H1 (cell line): Measurements from ENCODE around the gene ZFYVE1. TPM values are rescaled to one million over a fixed set of nuclear protein-coding genes. Genes with fewer than 3 reads are reported as not detected.

Experiments
- CTCF ChIA-PET: fragments of 300-600 bp; sonication (Branson Sonifier 250); formaldehyde crosslinking; loops from one replicate; lab custom pipeline; 2021; ENCODE audit not compliant: partially characterized antibody; lab: Charles Lee
- POLR2A ChIA-PET: fragments of 300-600 bp; sonication (Branson Sonifier 250); formaldehyde crosslinking; loops from one replicate; lab custom pipeline; 2021; ENCODE audit warnings: inconsistent platforms; ENCODE audit not compliant: partially characterized antibody; lab: Charles Lee
- DNase-seq, 2 experiments: peaks; one replicate each; pipeline versions ENCODE4 v3.0.0 to v3.0.0-alpha.2; 2010 to 2022; ENCODE audit warnings: low spot score in 2 of 2, low read depth in 1 of 2, mixed read lengths in 1 of 2
- FAIRE-seq: peaks from 2 replicates; lab custom pipeline; 2011; peaks lifted over from hg19 to GRCh38; lab: Jason Lieb, UNC
- H2AFZ ChIP-seq: 2 replicates; pipeline ENCODE4 v1.8.1; 2012; ENCODE audit warnings: low read length, inconsistent platforms
- H2AK5ac ChIP-seq: 2 replicates; pipeline ENCODE4 v1.6.1; 2013; ENCODE audit warnings: low read depth, low read length
- H2BK120ac ChIP-seq: replicated peaks from 2 replicates; pipeline ENCODE3; 2013; ENCODE audit warnings: low read depth, low read length, inconsistent platforms
- H2BK12ac ChIP-seq: 2 replicates; pipeline ENCODE4 v1.6.1; 2013; ENCODE audit warnings: low read depth, low read length
- H2BK15ac ChIP-seq: 2 replicates; pipeline ENCODE4 v1.6.1; 2013; ENCODE audit warnings: low read length
- H2BK20ac ChIP-seq: 2 replicates; pipeline ENCODE4 v1.6.1; 2013; ENCODE audit warnings: low read length
- H2BK5ac ChIP-seq: 2 replicates; pipeline ENCODE4 v1.6.1; 2013; ENCODE audit warnings: low read depth, low read length
- H3K14ac ChIP-seq: 2 replicates; pipeline ENCODE4 v1.6.1; 2013; ENCODE audit warnings: inconsistent platforms; ENCODE audit not compliant: insufficient read length
- H3K18ac ChIP-seq: 2 replicates; pipeline ENCODE4 v1.6.1; 2013; ENCODE audit warnings: low read length; ENCODE audit errors: extremely low read depth
- H3K23ac ChIP-seq: 2 replicates; pipeline ENCODE4 v1.6.1; 2013; ENCODE audit warnings: inconsistent platforms; ENCODE audit not compliant: insufficient read length
- H3K23me2 ChIP-seq: 2 replicates; pipeline ENCODE4 v1.6.1; 2013; ENCODE audit warnings: low read depth, low read length
- H3K27ac ChIP-seq: 2 replicates; pipeline ENCODE4 v1.6.1; 2011; ENCODE audit warnings: low read depth, low read length, inconsistent platforms
- H3K27me3 ChIP-seq, 4 experiments: replicated peaks in 1 of 4; 1 replicate in 1 of 4; 2 replicates in 3 of 4; pipeline versions ENCODE4 v1.6.1 to v1.8.1; 2011 to 2013; ENCODE audit warnings: low read length in 3 of 4, mild to moderate bottlenecking in 3 of 4, inconsistent platforms in 2 of 4, mixed read lengths in 2 of 4, moderate library complexity in 1 of 4; ENCODE audit not compliant: control insufficient read depth in 3 of 4, insufficient read depth in 3 of 4; ENCODE audit errors: extremely low read depth in 1 of 4
- H3K36me3 ChIP-seq, 4 experiments: 2 replicates each; pipeline versions ENCODE4 v1.6.1 to v1.8.1; 2011 to 2013; ENCODE audit warnings: mild to moderate bottlenecking in 4 of 4, low read length in 3 of 4, moderate library complexity in 2 of 4, control low read depth in 1 of 4, inconsistent platforms in 1 of 4; ENCODE audit not compliant: insufficient read depth in 4 of 4, control insufficient read depth in 2 of 4
- H3K4ac ChIP-seq: replicated peaks from 2 replicates; pipeline ENCODE3; 2013; ENCODE audit warnings: low read length, low read depth, mixed read lengths, inconsistent platforms; ENCODE audit not compliant: insufficient read length
- H3K4me1 ChIP-seq, 4 experiments: replicated peaks in 1 of 4; 1 replicate in 1 of 4; 2 replicates in 3 of 4; pipeline versions ENCODE4 v1.6.1 to v1.8.1; 2011 to 2013; ENCODE audit warnings: low read length in 3 of 4, inconsistent platforms in 2 of 4, mixed read lengths in 1 of 4; ENCODE audit not compliant: insufficient read depth in 4 of 4, control insufficient read depth in 3 of 4
- H3K4me2 ChIP-seq, 2 experiments: 2 replicates each; pipeline versions ENCODE4 v1.6.1 to v1.8.1; 2011 to 2013; ENCODE audit warnings: low read depth in 2 of 2, low read length in 2 of 2, control low read depth in 1 of 2, inconsistent platforms in 1 of 2, mild to moderate bottlenecking in 1 of 2; ENCODE audit not compliant: insufficient read depth in 1 of 2
- H3K4me3 ChIP-seq, 4 experiments: fragments of 200-600, 300-600 bp in 1 of 4; sonication (generic), shearing (Covaris generic), sonication (Bioruptor Twin) in 1 of 4; 2 replicates each; pipeline versions ENCODE4 v1.5.1 to v1.8.1; 2011 to 2016; ENCODE audit warnings: low read length in 4 of 4, low read depth in 3 of 4, control low read depth in 2 of 4, inconsistent platforms in 2 of 4, mild to moderate bottlenecking in 2 of 4, mixed read lengths in 1 of 4, moderate library complexity in 1 of 4; ENCODE audit not compliant: insufficient read depth in 2 of 4; ENCODE audit errors: extremely low read depth in 1 of 4
- H3K56ac ChIP-seq: replicated peaks from 2 replicates; pipeline ENCODE3; 2013; ENCODE audit warnings: low read depth, mild to moderate bottlenecking, mixed read lengths, low read length, inconsistent platforms; ENCODE audit not compliant: insufficient read length
- H3K79me1 ChIP-seq: 2 replicates; pipeline ENCODE4 v1.6.1; 2013; ENCODE audit warnings: low read depth, low read length, control low read depth
- H3K79me2 ChIP-seq, 2 experiments: 2 replicates each; pipeline versions ENCODE4 v1.6.1 to v1.8.1; 2012 to 2013; ENCODE audit warnings: low read length in 2 of 2, mild to moderate bottlenecking in 2 of 2, inconsistent platforms in 1 of 2; ENCODE audit not compliant: insufficient read depth in 2 of 2, control insufficient read depth in 1 of 2
- H3K9ac ChIP-seq, 4 experiments: replicated peaks in 1 of 4; 1 replicate in 1 of 4; 2 replicates in 3 of 4; pipeline versions ENCODE4 v1.6.1 to v1.8.1; 2011 to 2013; ENCODE audit warnings: low read depth in 3 of 4, low read length in 3 of 4, control low read depth in 2 of 4, mild to moderate bottlenecking in 2 of 4, moderate library complexity in 2 of 4, inconsistent platforms in 1 of 4; ENCODE audit errors: extremely low read depth in 1 of 4
- H3K9me3 ChIP-seq, 2 experiments: 2 replicates each; pipeline versions ENCODE4 v1.6.1 to v1.8.1; 2012 to 2013; ENCODE audit warnings: mild to moderate bottlenecking in 2 of 2, moderate library complexity in 2 of 2, control low read depth in 1 of 2, inconsistent platforms in 1 of 2, low read depth in 1 of 2, low read length in 1 of 2, mixed read lengths in 1 of 2; ENCODE audit not compliant: insufficient read depth in 2 of 2
- H4K20me1 ChIP-seq, 2 experiments: replicated peaks in 1 of 2; 2 replicates each; pipeline versions ENCODE3 to v1.8.1; 2011 to 2013; ENCODE audit warnings: inconsistent platforms in 2 of 2, low read length in 2 of 2, mild to moderate bottlenecking in 1 of 2; ENCODE audit not compliant: insufficient read depth in 2 of 2, control insufficient read depth in 1 of 2
- H4K5ac ChIP-seq: 2 replicates; pipeline ENCODE4 v1.6.1; 2013; ENCODE audit warnings: low read length, low read depth, mixed read lengths, inconsistent platforms; ENCODE audit not compliant: insufficient read length
- H4K8ac ChIP-seq: 2 replicates; pipeline ENCODE4 v1.8.0; 2013; ENCODE audit warnings: mild to moderate bottlenecking, moderate library complexity, low read length, inconsistent platforms; ENCODE audit not compliant: insufficient read depth; ENCODE audit errors: extremely low read depth
- H4K91ac ChIP-seq: replicated peaks from 2 replicates; pipeline ENCODE3; 2013; ENCODE audit warnings: low read length, mixed read lengths, inconsistent platforms; ENCODE audit not compliant: insufficient read length
- CTCF ChIP-seq, 3 experiments: IDR thresholded peaks; 1 replicate in 2 of 3; 2 replicates in 1 of 3; pipeline versions ENCODE4 v1.5.1 to v1.6.1; 2011; ENCODE audit warnings: low read length in 3 of 3, mild to moderate bottlenecking in 3 of 3, inconsistent platforms in 2 of 3, low read depth in 1 of 3, moderate library complexity in 1 of 3; ENCODE audit not compliant: insufficient read depth in 1 of 3; ENCODE audit errors: control extremely low read depth in 1 of 3
- KDM1A ChIP-seq: fragments of 200-600, 300-600 bp; sonication (generic); IDR thresholded peaks from 2 replicates; pipeline ENCODE4 v1.7.1; 2016; ENCODE audit warnings: mild to moderate bottlenecking, low read length, borderline replicate concordance
- RAD21 ChIP-seq, 2 experiments: IDR thresholded peaks in 1 of 2; conservative IDR thresholded peaks in 1 of 2; 2 replicates each; pipeline ENCODE4 v1.6.1; 2011; ENCODE audit warnings: low read depth in 2 of 2, low read length in 2 of 2, improper control_type of control experiment in 1 of 2, inconsistent platforms in 1 of 2, mild to moderate bottlenecking in 1 of 2, moderate library complexity in 1 of 2
- WGBS, 2 experiments: shearing (Covaris generic) in 1 of 2; methylation state at CpG; one replicate each; pipeline versions ENCODE4 v1.1.6 to v1.1.7; 2013 to 2015; ENCODE audit warnings: low lambda C conversion rate in 2 of 2, mixed read lengths in 2 of 2, inconsistent platforms in 1 of 2, low coverage in 1 of 2, missing lambda C conversion rate in 1 of 2; ENCODE audit not compliant: insufficient replicate concordance in 2 of 2, insufficient coverage in 1 of 2, insufficient read length in 1 of 2; ENCODE audit errors: extremely low coverage in 1 of 2, missing lambda C conversion rate in 1 of 2; 5-methylcytosine and 5-hydroxymethylcytosine counted together
- polyA plus RNA-seq, 7 experiments: library from polyadenylated mRNA; depleted of rRNA in 3 of 7; stranded (reverse) in 5 of 7; unstranded in 2 of 7; fragments of >200 nt in 5 of 7; fragments of 200-250 nt in 2 of 7; gene quantifications; 1 replicate in 5 of 7; 2 replicates in 1 of 7; 4 replicates in 1 of 7; pipeline versions ENCODE4 v1.2.1 to v1.2.3, GENCODE V29; 2011 to 2013; ENCODE audit warnings: missing spikeins in 2 of 7, mixed read lengths in 2 of 7
- total RNA-seq: library from RNA; stranded (reverse); fragmentation: NEBNext Ultra II Directional; extraction: Animal tissue kit (Norgen Biotek cat#: 25700); gene quantifications from 2 replicates; pipeline ENCODE4 v1.2.1, GENCODE V29; 2021

Gene ZFYVE1
- total and polyA plus RNA-seq, 2 of the 8 experiments (the other 6 are each of a cell fraction or from before 2014, with no cell fraction given) = 9.8 to 12.5 TPM

- ChIA-PET CTCF (interaction anchor here (0.9 to 2.3 kb wide), 6 partner anchors 8 to 429 kb away, joined by 3 to 16 read pairs (median 3); no protein-coding TSS in a partner anchor), POLR2A (no interaction called here)
- Histone ChIP-seq H2BK15ac (no peak overlapping the region), H3K4me3 (no peak overlapping the region), H3K56ac (no peak overlapping the region), H3K27ac (no peak overlapping the region), H3K14ac (no peak overlapping the region), H2BK5ac (no peak overlapping the region), H3K79me2 (no peaks in the 10 kb centered on the region), H3K4me2 (no peak overlapping the region), H3K27me3 (no peaks in the 10 kb centered on the region), H2AK5ac (no peak overlapping the region), H2BK120ac (no peak overlapping the region), H4K8ac (no peak overlapping the region), H3K9ac (no peak overlapping the region), H3K9me3 (0 out of 4 replicates have a peak, but pooled peaks cover 0 to under 1% of the 10 kb centered on the region in 2 experiments), H3K36me3 (peaks cover 3 to 22% (median 13%) of the 10 kb centered on the region in 4 experiments; a peak in 7 of 8 replicates), H3K4ac (no peak overlapping the region), H3K4me1 (no peaks in the 10 kb centered on the region), H4K91ac (no peak overlapping the region), H3K79me1 (no peaks in the 10 kb centered on the region), H2BK20ac (no peak overlapping the region), H3K18ac (no peak overlapping the region), H3K23me2 (no peaks in the 10 kb centered on the region), H4K20me1 (peaks cover 0 to 3% of the 10 kb centered on the region in 2 experiments), H2AFZ (no peak overlapping the region), H4K5ac (no peak overlapping the region), H2BK12ac (no peak overlapping the region), H3K23ac (no peak overlapping the region)
- FAIRE-seq (no peak), DNase-seq (no peak)
- 93% methylated on average over 14 of the region's 14 CpGs; no CpG with 5 or more reads in 1 of the 2 experiments for WGBS, 2 experiments
- no peak for TF ChIP-seq KDM1A
- TF ChIP-seq RAD21 (IDR thresholded peaks at IDR 0.05 in 1 of 2, conservative IDR thresholded peaks at IDR 0.05 in 1 of 2; ENCODE audit: low read depth in 2 of 2, low read length in 2 of 2) = peak; percentile 65 to 72
- TF ChIP-seq CTCF (IDR thresholded peaks at IDR 0.05; ENCODE audit: control extremely low read depth in 1 of 3, insufficient read depth in 1 of 3, low read depth in 1 of 3, low read length in 3 of 3) = peak; percentile 28 to 54 (median 45); a peak in 3 of 4 replicates
These were observed 84.0 kb downstream of the ZFYVE1 start for GRCh38 chr14:72942934-72943333.
